ENCODE data around the gene TNP2. TPM values are rescaled to one million over a fixed set of nuclear protein-coding genes. Genes with fewer than 3 reads are reported as not detected.
A peak's percentile ranks its signal among the peaks of the same experiment; 100 is the strongest.

Gene TNP2
- not detected for total RNA-seq

- no peak for DNase-seq
These were observed at the start of gene TNP2 for GRCh38 chr16:11268921-11269375. TNP2 (minus strand) TSS chr16:11269325; CDS start chr16:11269262, 63 bp downstream.

GRCh38 chr16:11318817-11319216, 49.7 kb upstream of the TNP2 start:
- DNase-seq = no peak

GRCh38 chr16:11316331-11317015, 47.3 kb upstream of the TNP2 start:
- no peak for DNase-seq

- peak; percentile 61 for DNase-seq
These were observed 46.4 kb upstream of the TNP2 start for GRCh38 chr16:11315510-11315909.

GRCh38 chr16:11314309-11314894, 45.3 kb upstream of the TNP2 start:
- DNase-seq = no peak

GRCh38 chr16:11313493-11314308, 44.6 kb upstream of the TNP2 start:
- no peak for DNase-seq

GRCh38 chr16:11312718-11313492, 43.8 kb upstream of the TNP2 start:
- no peak for DNase-seq

GRCh38 chr16:11310997-11311561, 42.0 kb upstream of the TNP2 start:
- DNase-seq = no peak

- DNase-seq = no peak
These were observed 41.5 kb upstream of the TNP2 start for GRCh38 chr16:11310634-11310977.

GRCh38 chr16:11309895-11310633, 40.9 kb upstream of the TNP2 start:
- no peak for DNase-seq

- DNase-seq = no peak
These were observed 39.6 kb upstream of the TNP2 start for GRCh38 chr16:11308493-11309283.

- no peak for DNase-seq
These were observed 38.7 kb upstream of the TNP2 start for GRCh38 chr16:11307639-11308492.

- no peak for DNase-seq
These were observed 38.0 kb upstream of the TNP2 start for GRCh38 chr16:11306997-11307638.

GRCh38 chr16:11306381-11306780, 37.3 kb upstream of the TNP2 start:
- DNase-seq = no peak

- DNase-seq = peak; percentile 61
These were observed 34.4 kb upstream of the TNP2 start for GRCh38 chr16:11303405-11304138.

- peak; percentile 73 for DNase-seq
These were observed 33.9 kb upstream of the TNP2 start for GRCh38 chr16:11302977-11303376.

- no peak for DNase-seq
These were observed 32.7 kb upstream of the TNP2 start for GRCh38 chr16:11301645-11302501.
